ENCODE data around the gene MRNIP.

The MRNIP gene

DNA sequence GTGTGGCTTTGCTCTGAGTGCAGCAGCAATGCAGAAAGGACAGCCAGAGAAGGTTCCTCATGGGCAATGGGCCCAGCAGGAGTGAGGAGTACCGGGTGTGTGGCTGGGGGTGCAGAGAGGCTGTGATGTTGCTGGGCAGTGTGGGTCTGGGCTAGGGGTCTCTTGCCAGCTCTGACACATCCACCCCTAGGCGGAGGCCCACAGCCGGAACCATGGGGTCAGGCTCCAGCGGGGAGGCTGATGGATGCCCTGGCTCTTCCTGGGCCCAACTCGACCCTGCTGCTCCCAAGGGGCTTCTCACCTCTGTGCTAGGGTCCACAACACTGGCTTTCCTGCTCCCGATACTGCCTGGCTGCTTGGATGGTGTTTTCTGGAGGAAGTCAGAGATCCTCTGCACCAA, 29.2 kb upstream of the MRNIP start:
- no peak for DNase-seq (ENCODE audit: low read depth in 3 of 3)

DNA sequence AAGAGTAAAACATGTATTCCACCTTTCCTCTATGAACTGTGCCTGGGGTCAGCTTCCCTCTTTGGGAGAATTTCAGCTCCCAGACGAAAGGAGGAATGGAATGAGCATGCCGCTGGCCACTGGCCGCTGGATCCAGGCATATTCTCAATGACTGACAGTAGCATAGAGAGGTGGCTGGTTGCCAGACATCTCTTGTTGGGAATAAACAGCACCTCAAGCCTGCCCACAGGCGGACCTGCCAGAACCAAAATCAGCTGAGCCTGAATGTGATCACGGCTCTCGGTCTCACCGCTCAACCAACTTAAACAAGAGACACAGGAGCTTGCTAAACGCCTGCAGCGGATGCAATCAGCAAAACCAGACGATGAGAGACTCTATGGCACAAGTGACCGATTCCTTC, 28.5 kb upstream of the MRNIP start:
- no peak for DNase-seq (ENCODE audit: low read depth in 3 of 3)

DNA sequence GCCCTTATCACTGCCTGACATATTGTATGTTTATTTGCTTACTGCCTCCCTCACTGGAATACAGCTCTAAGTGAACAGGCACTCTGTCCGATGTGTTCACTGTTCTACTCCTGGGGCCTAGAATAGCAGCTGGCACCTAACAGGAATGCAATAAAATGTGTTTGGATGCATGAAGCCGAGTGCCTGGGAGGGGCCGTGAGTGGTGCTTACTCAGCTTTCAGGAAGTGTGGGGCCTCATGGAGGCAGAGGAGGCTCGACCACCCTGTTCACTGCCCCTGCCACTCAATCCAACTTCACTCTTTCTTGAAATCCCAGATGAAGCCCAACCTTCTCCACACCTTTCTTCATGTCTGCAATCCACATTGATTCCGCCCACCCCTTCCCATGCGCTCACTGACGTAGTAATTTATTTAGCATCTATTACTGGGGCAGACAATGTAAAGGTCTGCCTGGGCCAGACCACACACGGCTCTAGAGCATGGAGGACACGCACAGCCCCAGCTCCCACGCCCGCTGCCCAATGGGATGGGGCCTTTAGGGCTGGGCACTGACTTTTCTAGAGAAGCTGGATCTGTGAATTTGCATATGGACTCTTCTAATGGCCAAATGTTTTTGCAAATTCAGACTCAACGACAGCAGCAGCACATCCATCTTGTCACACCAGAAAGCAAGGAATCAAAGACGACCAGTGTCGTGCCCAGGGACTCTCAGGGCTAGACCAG, 27.7 kb upstream of the MRNIP start:
- DNase-seq (ENCODE audit: low read depth in 3 of 3), result no peak

DNA sequence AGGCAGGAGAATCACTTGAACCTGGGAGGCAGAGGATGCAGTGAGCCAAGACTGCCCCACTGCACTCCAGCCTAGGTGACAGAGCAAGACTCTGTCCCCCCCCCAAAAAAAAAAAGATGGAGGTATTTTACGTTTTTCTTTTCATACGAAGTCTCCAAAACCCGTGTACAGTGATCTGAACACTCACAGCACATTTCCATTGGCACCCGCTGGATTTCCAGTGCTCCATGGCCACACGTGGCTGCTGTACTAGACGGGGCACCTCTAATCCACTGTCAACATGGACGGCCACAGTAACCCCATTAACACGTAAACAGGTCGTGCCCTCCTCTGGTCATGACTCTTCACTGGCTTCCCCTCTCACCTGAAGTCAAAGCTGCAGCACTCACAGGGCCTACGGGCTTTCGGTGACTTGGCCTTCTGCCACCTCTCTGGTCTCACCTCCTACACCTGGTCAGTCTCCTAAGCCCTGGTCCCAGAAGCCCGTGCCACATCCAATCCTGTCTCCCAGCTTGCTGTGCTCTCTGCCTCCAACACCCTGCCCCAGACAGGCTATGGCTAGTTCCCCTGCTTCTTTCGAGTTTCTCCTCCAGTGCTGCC, 27.0 kb upstream of the MRNIP start:
- no peak for DNase-seq (ENCODE audit: low read depth in 3 of 3)

DNA sequence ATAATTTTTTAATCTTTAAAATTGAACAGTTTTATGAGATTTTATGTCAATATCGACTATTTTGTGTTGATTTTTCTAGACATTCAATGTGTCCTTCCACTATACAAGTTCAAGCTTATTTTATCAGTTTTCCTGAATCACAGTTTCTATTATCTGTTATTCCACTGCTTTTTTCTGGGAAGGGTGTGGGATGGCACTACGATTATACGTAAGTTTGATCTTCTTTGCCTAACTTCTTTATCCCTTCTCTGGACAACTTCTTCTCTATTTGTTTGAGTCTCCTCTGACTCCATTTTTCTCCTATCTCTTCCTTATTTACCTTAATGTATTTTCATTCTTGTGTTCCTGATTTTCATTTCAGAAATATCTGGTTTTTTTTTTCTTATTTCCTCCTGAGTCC, 24.5 kb upstream of the MRNIP start:
- no peak for DNase-seq (ENCODE audit: low read depth in 3 of 3)

- no peak for DNase-seq (ENCODE audit: low read depth in 3 of 3)
Measured at GRCh38 chr5:179882338-179882737, 23.7 kb upstream of the MRNIP start.

- DNase-seq (ENCODE audit: low read depth in 3 of 3), result no peak
Measured at GRCh38 chr5:179880848-179881590, 22.4 kb upstream of the MRNIP start.

- DNase-seq (ENCODE audit: low read depth in 3 of 3), result no peak
Measured at GRCh38 chr5:179880066-179880650, 21.5 kb upstream of the MRNIP start.

GRCh38 chr5:179879690-179880010, 21.0 kb upstream of the MRNIP start:
- no peak for DNase-seq (ENCODE audit: low read depth in 3 of 3)

DNA sequence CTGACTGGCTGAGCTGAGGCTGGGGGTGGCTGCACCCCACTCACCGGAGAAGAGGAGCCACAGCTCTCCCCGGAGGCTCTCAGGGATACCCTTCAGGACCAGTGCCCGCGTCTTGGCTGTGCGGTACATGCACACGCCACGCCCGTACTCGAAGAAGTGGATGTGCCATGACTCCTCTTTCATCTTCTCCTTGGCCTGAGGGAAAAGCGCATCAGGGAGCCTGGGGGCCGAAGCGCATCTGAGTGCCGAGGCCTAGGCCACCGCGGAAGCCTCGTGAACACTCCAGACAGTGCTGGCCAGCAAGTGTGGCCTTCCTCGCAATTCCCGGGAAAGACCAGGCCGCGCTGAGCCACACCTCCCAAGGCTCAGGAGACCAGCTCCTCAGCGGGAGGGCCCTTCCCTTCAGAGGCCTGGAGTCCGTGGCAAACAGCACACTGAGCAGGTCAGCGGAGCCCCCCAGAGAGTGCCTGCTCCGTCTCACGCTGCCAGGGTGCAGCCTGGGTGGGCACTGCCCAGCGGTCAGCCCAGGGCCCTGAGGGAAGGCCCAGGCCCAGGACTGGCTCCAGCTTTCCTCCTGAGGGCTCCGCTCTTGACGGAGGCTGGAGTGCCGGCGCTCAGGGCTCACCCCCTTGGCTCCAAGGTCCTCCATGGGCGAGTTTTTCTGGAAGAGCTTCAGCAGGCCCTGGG, 20.5 kb upstream of the MRNIP start:
- no peak for DNase-seq (ENCODE audit: low read depth in 3 of 3)

- DNase-seq (ENCODE audit: low read depth in 3 of 3), result no peak
Measured at GRCh38 chr5:179878222-179879002, 19.8 kb upstream of the MRNIP start.

- no peak for DNase-seq (ENCODE audit: low read depth in 3 of 3)
Measured at GRCh38 chr5:179876610-179876952, 18.0 kb upstream of the MRNIP start.

DNA sequence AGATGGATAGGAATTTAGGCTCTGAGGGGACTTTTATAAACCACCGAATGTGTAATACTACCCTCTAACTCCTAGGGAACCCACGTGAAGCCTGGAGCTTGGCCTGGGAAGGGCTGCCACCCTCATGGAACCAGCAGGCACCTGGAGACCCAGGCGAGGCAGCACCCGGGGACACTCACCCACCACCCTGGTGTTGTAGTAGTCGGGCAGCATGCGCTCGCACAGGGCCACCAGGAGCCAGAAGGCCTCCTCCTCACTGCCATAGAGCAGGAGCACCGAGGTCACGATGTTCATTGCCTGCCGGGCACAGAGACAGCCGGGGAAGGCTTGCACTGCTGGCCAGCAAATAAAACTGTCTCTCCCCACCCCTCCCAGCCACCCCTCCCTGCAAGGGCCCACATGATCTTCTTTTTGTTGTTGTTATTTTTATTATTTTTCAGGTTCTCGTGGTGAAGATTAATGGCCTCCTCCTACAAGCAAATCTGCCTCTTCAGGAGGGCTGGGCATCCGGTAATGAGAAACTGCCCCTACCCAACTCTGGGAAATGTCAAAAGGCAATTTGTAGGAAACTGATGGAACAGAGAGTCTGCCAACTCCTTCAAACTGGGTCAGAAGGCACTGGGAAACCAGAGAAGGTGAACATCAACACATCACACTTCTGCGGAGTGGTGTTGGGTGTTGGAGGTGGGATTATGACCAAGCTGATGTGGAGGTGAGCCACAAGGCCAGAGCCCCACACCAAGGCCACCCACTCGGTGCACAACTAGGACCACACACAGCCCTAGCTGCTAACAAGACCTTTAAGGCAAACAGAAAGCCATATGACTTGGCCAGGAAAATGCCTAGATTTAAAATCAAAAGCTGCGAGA, 17.4 kb upstream of the MRNIP start:
- DNase-seq (ENCODE audit: low read depth in 3 of 3), result no peak

- no peak for DNase-seq (ENCODE audit: low read depth in 3 of 3)
Measured at GRCh38 chr5:179874536-179875292, 16.1 kb upstream of the MRNIP start.

DNA sequence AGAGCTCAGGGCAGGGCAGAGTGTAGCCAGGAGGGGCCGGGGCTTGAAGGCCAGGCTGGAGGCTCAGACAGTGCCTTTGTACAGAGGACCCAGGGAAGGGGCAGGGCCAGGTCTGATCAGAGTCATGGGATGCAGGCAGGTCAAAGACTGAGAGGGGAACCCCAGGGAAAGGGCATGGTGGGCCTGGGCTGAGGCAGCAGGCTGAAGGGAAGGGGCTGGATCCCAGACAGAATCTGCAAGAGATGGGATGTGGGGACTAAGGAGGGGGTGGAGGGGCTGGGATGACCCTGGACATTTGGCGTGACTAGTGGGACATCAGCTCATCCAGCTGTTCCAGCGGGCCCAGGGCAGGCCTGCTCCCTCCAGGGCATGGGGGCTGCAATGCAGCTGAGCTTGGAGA, 15.5 kb upstream of the MRNIP start:
- no peak for DNase-seq (ENCODE audit: low read depth in 3 of 3)

DNA sequence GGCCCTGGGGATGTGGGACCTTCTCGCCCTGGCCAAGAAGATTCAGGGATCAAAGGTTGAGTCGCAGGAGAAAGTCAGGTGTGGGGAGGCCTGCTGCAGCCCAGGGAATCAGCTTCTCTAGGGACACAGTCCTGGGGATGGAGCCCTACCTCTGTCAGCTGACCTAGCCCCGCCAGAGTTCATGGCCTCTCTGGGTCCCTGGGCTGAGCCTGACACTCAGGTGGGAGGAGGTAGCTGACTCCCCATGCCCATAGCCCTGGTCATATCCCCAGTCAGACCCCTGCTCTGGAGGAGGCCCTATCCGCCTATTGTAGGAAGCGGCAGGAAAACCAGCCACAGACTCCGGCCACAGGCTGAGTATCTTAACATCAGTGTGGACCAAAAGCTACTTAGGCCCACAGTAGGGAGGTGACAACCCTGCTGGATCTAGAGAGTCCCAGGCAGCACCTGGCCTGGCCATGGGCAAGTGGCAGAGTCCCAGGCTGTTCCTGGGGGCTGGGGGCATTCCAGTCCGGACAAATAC, 15.0 kb upstream of the MRNIP start:
- DNase-seq (ENCODE audit: low read depth in 3 of 3), result no peak

DNA sequence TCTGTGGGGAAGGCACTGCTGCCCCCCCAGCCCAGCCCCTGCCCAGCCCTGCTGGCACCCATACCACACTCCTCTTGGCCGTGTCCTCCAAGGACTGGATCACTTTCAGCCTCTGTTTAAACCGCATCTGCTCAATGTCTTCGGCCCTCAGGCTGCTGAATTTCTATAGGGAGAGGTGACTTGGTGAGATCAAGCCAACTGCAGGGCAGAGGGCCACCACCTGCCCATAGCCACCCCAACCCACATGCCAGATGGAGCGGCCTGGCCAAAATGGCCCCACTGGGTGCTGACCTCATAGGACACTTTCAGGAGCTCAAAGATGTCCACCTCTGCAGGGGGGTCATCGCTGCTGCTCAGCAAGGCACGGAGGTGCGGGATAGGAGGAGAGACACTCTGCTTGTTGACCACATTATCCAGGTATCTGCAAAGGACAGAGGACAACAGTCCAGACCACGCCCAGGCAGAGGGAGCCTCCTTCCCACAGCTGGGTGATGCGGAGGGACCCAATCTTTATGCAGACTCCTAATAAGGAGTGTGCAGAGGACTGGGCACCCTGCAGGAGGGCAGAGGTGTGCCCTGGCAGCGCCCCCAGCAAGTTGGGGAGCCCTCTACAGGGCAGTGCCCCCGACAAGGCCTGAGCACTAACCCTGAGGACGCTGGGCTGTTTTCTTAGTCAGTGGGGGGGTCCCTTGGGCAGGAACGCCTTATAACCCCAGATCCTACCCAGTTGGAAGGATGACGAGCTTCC, 14.4 kb upstream of the MRNIP start:
- no peak for DNase-seq (ENCODE audit: low read depth in 3 of 3)

DNA sequence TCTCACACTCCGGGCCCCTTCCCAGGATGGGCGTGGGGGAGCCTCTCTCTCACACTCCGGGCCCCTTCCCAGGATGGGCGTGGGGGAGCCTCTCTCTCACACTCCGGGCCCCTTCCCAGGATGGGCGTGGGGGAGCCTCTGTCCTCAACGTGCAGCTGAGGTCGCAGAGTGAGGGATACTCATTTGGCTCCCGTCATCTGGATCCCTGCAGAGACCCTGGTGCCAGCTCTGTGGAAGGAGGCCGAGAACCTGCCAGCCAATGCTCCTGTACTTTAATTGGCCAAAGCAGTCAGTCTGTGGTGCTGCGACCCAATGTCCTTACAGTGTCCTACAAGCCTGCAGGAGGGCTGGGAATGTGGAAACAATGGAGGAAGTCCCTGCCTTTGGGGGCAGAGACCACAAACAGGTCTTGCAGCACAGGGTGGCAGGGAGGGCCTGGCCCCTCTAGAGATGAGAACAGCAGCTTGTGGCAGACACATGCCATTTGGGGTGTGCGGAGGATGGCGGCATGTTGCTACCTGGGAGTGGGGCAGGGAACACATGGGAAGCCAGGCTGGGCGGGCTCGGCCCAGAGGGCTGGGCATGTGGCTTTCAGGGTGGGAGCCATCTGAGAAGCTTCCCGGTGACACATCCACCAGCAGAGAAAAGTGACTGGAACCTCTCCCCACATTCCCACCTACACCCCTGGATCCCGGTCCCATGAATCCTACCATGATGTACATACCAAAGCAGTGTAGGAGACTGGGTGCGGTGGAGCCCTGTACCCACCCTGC, 13.6 kb upstream of the MRNIP start:
- DNase-seq (ENCODE audit: low read depth in 3 of 3), result no peak

Measured in stimulated activated CD4-positive, alpha-beta T cell treated with anti-CD3 and anti-CD28 coated beads, TNF-alpha, amount 100 ng/mL, for 24 hours (primary cell).